Caco-2 (cell line): ENCODE results near the gene DDX24. TPM values are rescaled to one million over a fixed set of nuclear protein-coding genes. Genes with fewer than 3 reads are reported as not detected.

Source experiments
- BruUV-seq: library from RNA; stranded (reverse); fragments of 400-500 nt; replicated peaks from 2 replicates; lab custom pipeline; 2021; lab: Mats Ljungman, UMichigan
- CTCF ChIA-PET: fragments of 300-600 bp; sonication (Branson Sonifier 250); formaldehyde crosslinking; loops from one replicate; lab custom pipeline; 2022; ENCODE audit warnings: antibody characterized with exemption; lab: Charles Lee
- POLR2A ChIA-PET: fragments of 300-600 bp; sonication (Branson Sonifier 250); formaldehyde crosslinking; loops from one replicate; lab custom pipeline; 2022; ENCODE audit warnings: antibody characterized with exemption; lab: Charles Lee
- DNase-seq, 2 experiments: peaks; one replicate each; pipeline versions ENCODE4 v3.0.0 to v3.0.0-alpha.2; 2020 to 2022
- H3K27me3 ChIP-seq: replicated peaks from 2 replicates; pipeline ENCODE4 v1.6.0; 2011; ENCODE audit warnings: low read length; ENCODE audit not compliant: control insufficient read depth, insufficient read depth
- H3K36me3 ChIP-seq: 2 replicates; pipeline ENCODE4 v1.5.1; 2011; ENCODE audit warnings: low read length; ENCODE audit not compliant: control insufficient read depth, insufficient read depth
- H3K4me1 ChIP-seq: fragments of 250-450 bp; sonication (Bioruptor Pico); 2 replicates; pipeline ENCODE4 v1.5.1; 2020; ENCODE audit warnings: mild to moderate bottlenecking
- H3K4me3 ChIP-seq: 2 replicates; pipeline ENCODE4 v1.5.1; 2011; ENCODE audit warnings: low read depth, mild to moderate bottlenecking, control low read depth, low read length
- H3K9me3 ChIP-seq: fragments of 250-450 bp; sonication (Bioruptor Pico); 2 replicates; pipeline ENCODE4 v1.5.1; 2020; ENCODE audit warnings: mild to moderate bottlenecking, moderate library complexity
- H3K27ac Mint-ChIP-seq: one replicate; pipeline ENCODE4 v1.8.0; 2022; ENCODE audit warnings: mixed read lengths; ENCODE audit not compliant: unreplicated experiment
- H3K27me3 Mint-ChIP-seq: one replicate; pipeline ENCODE4 v1.8.0; 2022; ENCODE audit warnings: mixed read lengths; ENCODE audit not compliant: insufficient read depth, unreplicated experiment
- H3K36me3 Mint-ChIP-seq: one replicate; pipeline ENCODE4 v1.8.0; 2022; ENCODE audit warnings: mild to moderate bottlenecking, mixed read lengths; ENCODE audit not compliant: insufficient read depth, unreplicated experiment
- H3K4me1 Mint-ChIP-seq: one replicate; pipeline ENCODE4 v1.8.0; 2022; ENCODE audit warnings: low read depth, mixed read lengths; ENCODE audit not compliant: unreplicated experiment
- H3K4me3 Mint-ChIP-seq: one replicate; pipeline ENCODE4 v1.8.0; 2022; ENCODE audit warnings: mild to moderate bottlenecking, moderate library complexity, mixed read lengths; ENCODE audit not compliant: unreplicated experiment
- H3K9me3 Mint-ChIP-seq: one replicate; pipeline ENCODE4 v1.8.0; 2022; ENCODE audit warnings: mixed read lengths; ENCODE audit not compliant: unreplicated experiment
- intact Hi-C: fragments of 100-400 bp; cut with micrococcal nuclease; formaldehyde crosslinking; loops from one replicate; pipeline ENCODE4 v1.10.0; 2022; ENCODE audit not compliant: unreplicated experiment
- total RNA-seq: library from RNA; stranded (reverse); gene quantifications from 2 replicates; pipeline ENCODE4 v1.2.3, GENCODE V29; 2022
- TF ChIP-seq, protein P1 (sequence below), 2 experiments: fragments of 200-600 bp in 1 of 2; IDR thresholded peaks; 1 replicate in 1 of 2; 2 replicates in 1 of 2; pipeline versions ENCODE4 v1.5.1 to v1.8.0; 2011 to 2022; ENCODE audit warnings: antibody characterized with exemption in 1 of 2, control low read depth in 1 of 2, inconsistent platforms in 1 of 2, low read depth in 1 of 2, low read length in 1 of 2, mild to moderate bottlenecking in 1 of 2, moderate library complexity in 1 of 2; ENCODE audit not compliant: insufficient read depth in 1 of 2, severe bottlenecking in 1 of 2, unreplicated experiment in 1 of 2

Gene DDX24
- total RNA-seq, 1 experiment from 2014 or later = 131 TPM

DNA sequence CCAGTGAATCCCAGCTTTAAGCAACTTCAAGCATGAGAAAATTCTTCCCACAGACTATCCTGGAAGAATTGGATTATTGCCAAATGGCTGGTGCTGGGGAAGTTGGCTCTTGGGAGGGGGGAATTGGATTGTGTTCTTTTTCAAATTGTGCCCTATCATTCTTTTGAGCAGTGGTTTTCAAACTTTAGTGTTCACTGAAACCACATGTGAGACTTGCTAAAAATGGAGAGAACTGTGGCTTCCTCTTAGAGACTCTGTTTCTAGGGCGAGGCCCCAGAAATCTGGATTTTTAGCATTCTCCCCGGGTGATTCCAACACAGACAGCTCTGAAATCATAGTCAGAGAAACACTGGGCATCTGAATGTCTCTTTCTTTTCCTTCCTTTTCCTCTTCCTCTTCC, 69.2 kb downstream of the DDX24 start:
- Histone ChIP-seq H3K4me3 (no peak overlapping the region), H3K27me3 (no peaks in the 10 kb centered on the region; the same call in 1 of the 2 replicates), H3K4me1 (no peaks in the 10 kb centered on the region), H3K9me3 (no peaks in the 10 kb centered on the region), H3K36me3 (no peaks in the 10 kb centered on the region)
- TF ChIP-seq, protein P1, sequence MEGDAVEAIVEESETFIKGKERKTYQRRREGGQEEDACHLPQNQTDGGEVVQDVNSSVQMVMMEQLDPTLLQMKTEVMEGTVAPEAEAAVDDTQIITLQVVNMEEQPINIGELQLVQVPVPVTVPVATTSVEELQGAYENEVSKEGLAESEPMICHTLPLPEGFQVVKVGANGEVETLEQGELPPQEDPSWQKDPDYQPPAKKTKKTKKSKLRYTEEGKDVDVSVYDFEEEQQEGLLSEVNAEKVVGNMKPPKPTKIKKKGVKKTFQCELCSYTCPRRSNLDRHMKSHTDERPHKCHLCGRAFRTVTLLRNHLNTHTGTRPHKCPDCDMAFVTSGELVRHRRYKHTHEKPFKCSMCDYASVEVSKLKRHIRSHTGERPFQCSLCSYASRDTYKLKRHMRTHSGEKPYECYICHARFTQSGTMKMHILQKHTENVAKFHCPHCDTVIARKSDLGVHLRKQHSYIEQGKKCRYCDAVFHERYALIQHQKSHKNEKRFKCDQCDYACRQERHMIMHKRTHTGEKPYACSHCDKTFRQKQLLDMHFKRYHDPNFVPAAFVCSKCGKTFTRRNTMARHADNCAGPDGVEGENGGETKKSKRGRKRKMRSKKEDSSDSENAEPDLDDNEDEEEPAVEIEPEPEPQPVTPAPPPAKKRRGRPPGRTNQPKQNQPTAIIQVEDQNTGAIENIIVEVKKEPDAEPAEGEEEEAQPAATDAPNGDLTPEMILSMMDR (IDR thresholded peaks at IDR 0.05; ENCODE audit: insufficient read depth in 1 of 2, low read depth in 1 of 2, low read length in 1 of 2, severe bottlenecking in 1 of 2, unreplicated experiment in 1 of 2) = no peak
- intact Hi-C loops = no loop called here
- Mint-ChIP-seq H3K9me3 (no peaks in the 10 kb centered on the region), H3K4me3 (no peak overlapping the region), H3K36me3 (no peaks in the 10 kb centered on the region), H3K4me1 (no peaks in the 10 kb centered on the region), H3K27me3 (peaks cover 3% of the 10 kb centered on the region), H3K27ac (no peak overlapping the region)
- BruUV-seq = no TSS peak
- ChIA-PET POLR2A (no interaction called here), CTCF (no interaction called here)
- no peak for DNase-seq

DNA sequence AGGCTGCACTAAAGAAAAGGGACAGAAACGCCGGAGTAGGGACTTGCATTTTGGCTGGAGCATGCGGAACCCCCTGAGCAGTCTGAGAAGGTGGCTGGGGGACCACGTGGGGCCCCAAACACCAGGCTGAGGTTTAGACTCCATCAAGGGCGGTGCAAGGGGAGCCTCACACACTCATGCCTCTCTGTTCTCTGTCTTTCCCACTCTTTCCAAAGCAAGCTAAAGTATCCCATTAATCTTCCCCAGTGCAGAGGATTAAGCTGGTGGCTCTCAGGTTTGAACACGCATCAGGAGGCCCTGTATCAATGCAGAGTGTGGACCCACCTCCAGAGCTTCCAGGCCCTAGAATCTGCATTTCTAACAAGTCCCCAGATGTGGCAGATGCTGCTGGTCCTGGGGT, 70.4 kb downstream of the DDX24 start:
- Histone ChIP-seq H3K4me3 (no peak overlapping the region), H3K36me3 (no peaks in the 10 kb centered on the region), H3K27me3 (no peaks in the 10 kb centered on the region; the same call in 1 of the 2 replicates), H3K4me1 (no peaks in the 10 kb centered on the region), H3K9me3 (no peaks in the 10 kb centered on the region)
- intact Hi-C loops = no loop called here
- TF ChIP-seq, protein P1 (IDR thresholded peaks at IDR 0.05; ENCODE audit: insufficient read depth in 1 of 2, low read depth in 1 of 2, low read length in 1 of 2, severe bottlenecking in 1 of 2, unreplicated experiment in 1 of 2) = no peak
- no peaks in the 10 kb centered on the region for H3K36me3 Mint-ChIP-seq
- no peaks in the 10 kb centered on the region for H3K9me3 Mint-ChIP-seq
- CTCF ChIA-PET = no interaction called here
- no peaks in the 10 kb centered on the region for H3K4me1 Mint-ChIP-seq
- no TSS peak for BruUV-seq
- DNase-seq = no peak
- H3K4me3 Mint-ChIP-seq = no peak overlapping the region
- peaks cover 3% of the 10 kb centered on the region for H3K27me3 Mint-ChIP-seq
- POLR2A ChIA-PET = no interaction called here
- H3K27ac Mint-ChIP-seq = no peak overlapping the region

DNA sequence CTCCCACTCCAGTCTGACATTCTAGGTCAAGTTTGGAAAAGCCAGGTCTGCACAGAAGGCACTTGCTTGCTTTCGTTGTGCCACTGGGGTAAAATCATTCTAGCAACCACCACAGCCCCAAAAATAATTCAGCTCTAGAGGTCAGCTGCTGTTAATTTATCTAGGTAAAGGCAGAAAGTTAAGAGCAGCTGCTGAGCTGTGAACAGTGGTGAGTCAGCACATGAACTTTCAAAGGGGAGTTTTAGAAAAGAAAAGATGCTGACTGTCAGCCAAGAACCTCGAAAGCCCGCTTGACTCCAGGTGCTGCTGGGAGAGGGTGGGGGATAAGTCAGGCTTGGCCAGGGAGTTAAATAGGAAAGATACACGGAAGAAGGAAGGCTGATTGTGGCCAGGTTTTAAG, 71.2 kb downstream of the DDX24 start:
- Histone ChIP-seq H3K27me3 (no peaks in the 10 kb centered on the region; the same call in 1 of the 2 replicates), H3K36me3 (no peaks in the 10 kb centered on the region), H3K4me3 (no peak overlapping the region), H3K4me1 (no peaks in the 10 kb centered on the region; the same call in 1 of the 2 replicates), H3K9me3 (no peaks in the 10 kb centered on the region)
- Mint-ChIP-seq H3K27me3 (peaks cover under 1% of the 10 kb centered on the region), H3K9me3 (no peaks in the 10 kb centered on the region), H3K27ac (no peak overlapping the region), H3K36me3 (no peaks in the 10 kb centered on the region), H3K4me1 (peaks cover 6% of the 10 kb centered on the region), H3K4me3 (no peak overlapping the region)
- DNase-seq = no peak
- CTCF ChIA-PET = no interaction called here
- TF ChIP-seq, protein P1 (IDR thresholded peaks at IDR 0.05; ENCODE audit: insufficient read depth in 1 of 2, low read depth in 1 of 2, low read length in 1 of 2, severe bottlenecking in 1 of 2, unreplicated experiment in 1 of 2) = no peak
- BruUV-seq = no TSS peak
- intact Hi-C loops = loop anchor here (10.0 kb wide), 1 partner anchor 355 kb away; no protein-coding TSS in a partner anchor
- POLR2A ChIA-PET = no interaction called here
